GM18907 (cell line): ENCODE results near the gene ATP6V1F.
A peak's percentile ranks its signal among the peaks of the same experiment; 100 is the strongest.

Source experiments
- ATAC-seq: cut with Tn5 transposase; IDR thresholded peaks from one replicate; pipeline ENCODE4 v1.9.1; 2021; ENCODE audit warnings: mild to moderate bottlenecking, moderate library complexity; ENCODE audit not compliant: unreplicated experiment

The ATP6V1F gene

DNA sequence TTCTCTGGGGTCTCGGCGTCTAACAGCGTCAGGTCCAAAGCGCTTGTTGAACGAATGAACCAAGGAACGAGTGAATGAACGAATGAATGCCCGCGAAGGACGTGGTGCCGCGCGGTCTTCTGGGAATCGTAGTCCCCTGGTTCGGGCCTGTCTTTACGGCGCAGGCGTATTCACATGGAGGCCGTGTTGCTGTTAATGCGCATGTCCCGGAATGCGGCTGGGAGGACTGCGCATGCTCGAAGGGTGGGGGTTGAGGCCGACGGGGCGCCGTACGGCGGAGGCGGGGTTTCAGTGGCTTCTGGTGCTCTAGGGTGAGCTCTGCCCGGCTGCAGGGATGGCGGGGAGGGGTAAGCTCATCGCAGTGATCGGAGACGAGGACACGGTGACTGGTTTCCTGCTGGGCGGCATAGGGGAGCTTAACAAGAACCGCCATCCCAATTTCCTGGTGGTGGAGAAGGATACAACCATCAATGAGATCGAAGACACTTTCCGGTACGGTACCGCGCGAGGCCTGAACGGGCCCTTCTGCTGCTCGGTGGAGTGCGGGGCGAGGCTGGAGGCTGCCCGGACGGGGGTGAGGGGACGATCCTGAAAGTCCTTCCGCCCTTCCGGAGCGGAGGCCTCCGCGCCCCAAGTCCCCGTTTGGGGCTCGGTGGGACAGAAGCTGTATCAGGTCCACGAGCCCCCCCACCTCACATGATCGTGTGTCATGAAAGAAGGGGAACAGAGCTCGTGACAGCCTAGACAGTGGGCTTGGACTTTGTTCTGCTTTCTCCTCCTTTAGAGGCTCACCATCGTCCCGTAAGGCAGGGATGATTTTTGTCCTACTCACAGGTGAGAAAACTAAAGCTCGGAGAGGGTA is at the start of gene ATP6V1F:
ATP6V1F (plus strand) TSS at position 286 of the 862 bp plus-strand sequence; CDS start at position 335, 49 bp downstream.
- ATAC-seq, result peak; percentile 88

- ATAC-seq, result no peak
These were observed 48.2 kb upstream of the ATP6V1F start for GRCh38 chr7:128814499-128814898.

- no peak for ATAC-seq
These were observed 47.2 kb upstream of the ATP6V1F start for GRCh38 chr7:128815289-128815942.

GRCh38 chr7:128818694-128819093 is 44.0 kb upstream of the ATP6V1F start:
- no peak for ATAC-seq

DNA sequence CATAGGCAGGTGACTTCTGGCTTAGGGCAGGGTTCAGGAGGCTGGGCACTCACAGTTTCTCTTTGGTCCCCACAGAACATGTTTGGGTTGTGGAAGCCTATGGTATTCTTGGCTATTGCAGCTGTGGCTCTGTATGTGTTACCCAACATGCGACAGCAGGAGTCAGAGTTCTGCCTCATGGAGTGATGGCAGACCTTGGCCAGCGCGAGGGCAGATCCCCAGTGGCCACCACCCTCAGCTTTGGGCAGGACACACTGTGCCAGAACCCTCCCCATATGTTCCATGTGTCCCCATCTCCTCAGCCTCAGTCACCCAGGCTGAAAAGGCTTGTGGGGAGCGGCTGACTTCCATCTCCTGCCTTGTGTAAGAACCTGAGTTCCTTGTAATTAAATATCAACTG is 40.9 kb upstream of the ATP6V1F start:
- no peak for ATAC-seq

DNA sequence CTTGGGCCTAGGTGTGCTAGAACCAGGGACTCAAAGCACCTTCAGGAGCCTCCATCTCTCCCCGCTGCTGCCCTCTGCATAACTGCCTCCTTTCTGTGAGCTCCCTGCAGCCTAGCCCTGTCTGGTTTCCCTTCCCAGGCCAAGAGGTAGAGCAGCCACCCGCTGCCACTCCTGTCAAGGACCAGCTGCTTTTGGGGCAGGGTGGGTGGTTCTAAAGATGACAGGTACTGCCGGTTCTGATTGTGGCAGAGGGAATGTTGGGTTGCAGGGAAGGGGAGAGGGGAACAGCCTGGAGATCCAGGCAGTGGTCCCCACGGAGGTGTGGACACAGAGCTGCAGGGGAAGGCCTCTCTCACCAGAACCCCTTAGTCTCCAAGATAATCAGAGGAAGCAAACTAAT is 36.1 kb upstream of the ATP6V1F start:
- ATAC-seq, result no peak

DNA sequence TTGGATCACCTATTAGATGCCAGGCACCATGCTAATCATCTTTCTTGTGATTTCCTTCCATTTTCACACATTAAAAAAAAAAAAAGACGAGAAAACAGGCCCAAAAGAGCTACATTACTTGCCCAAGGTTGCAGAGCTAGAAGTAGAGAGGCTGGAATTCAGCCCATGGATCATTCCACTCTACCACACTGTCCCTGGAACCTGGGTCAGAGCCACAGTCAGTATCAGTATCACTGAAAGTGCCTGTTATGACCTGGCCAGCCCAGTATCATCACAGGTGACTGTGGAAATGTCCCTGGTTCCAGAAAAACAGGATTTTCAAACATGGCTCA is 35.8 kb upstream of the ATP6V1F start:
- no peak for ATAC-seq

GRCh38 chr7:128827248-128827958 is 35.3 kb upstream of the ATP6V1F start:
- ATAC-seq, result no peak

- ATAC-seq, result no peak
These were observed 34.5 kb upstream of the ATP6V1F start for GRCh38 chr7:128827971-128828711.

DNA sequence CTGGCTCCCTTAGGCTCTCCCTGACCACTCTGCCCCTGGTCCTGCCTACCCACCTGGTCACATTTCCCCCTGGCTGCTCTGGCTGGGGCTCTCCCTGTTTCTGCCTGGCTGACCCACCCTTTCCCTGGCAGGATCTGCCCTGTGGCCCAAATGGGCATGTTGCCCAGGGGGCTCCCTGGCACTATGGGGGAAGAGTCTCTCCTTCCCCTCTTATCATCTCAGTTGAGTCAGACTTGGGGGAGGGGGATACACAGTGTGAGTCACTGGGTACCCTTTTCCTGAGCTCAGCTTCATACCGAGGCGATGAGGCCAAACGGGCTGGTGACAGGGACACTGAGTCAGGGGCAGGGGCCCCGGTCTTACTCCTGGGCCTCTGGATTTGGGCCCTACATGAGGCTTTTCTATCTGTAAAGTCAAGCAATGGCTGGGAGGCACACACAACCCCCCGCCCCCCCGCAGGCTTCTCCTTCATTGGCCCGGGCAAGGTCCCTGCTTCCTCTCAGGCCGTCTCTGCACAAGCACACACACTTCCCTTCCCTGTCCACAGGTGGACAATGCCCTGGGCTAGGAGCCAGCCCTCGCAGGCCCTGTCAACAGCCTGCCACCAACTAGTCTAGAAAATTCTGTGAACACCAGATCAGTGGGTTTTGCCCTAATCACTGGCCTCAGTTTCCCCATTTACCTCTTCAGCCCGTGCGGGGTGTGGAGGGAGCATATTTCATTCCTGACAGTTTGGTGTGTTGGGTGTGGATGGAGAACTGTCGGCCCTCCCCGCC is 33.1 kb upstream of the ATP6V1F start:
- ATAC-seq, result no peak

- ATAC-seq, result no peak
These were observed 32.2 kb upstream of the ATP6V1F start, which contains the start of gene FLNC for GRCh38 chr7:128830231-128831177. Gene FLNC, plus strand, starts transcription at chr7:128830406. Its CDS starts 232 bp downstream, at chr7:128830638.

DNA sequence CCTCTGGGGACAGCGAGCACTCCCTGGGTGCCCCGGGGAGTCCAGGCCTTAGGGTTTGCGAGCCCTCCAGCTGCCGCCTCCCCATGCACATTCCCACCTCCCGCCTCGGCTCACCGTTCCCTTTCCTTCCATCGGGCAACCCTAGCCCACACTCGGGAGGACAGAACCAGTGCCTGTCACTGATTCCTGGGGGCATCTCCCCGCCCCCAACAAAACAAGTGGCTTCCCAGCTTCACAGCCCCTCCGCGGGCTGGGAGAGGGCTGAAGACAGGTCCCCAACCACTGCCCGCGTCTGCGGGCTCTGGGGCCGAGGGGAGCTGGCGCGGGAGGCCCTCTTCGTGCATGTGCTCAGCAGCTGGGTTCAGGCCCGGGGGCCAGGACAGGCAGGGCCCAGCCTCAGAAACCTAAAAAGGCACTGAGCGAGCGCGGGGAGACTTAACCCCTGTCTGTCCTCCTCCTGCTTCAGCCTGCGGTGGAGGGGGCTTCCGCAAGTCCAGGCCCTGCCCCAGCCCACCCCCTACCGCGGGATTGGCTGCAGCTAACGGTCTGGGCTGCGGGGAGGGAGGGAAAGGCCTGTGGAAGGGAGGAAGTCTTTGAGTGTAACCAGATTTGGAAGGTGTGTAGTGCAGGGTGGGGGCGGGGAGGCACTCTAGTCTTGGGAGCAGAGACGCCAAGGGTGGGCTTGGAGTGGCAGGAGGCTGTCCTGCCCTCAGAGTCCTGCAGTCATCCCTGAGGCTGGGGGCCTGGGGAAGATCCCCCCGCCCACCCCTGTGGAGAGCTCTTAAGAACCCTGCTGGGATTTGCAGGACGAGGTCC is 31.3 kb upstream of the ATP6V1F start:
- ATAC-seq, result no peak

DNA sequence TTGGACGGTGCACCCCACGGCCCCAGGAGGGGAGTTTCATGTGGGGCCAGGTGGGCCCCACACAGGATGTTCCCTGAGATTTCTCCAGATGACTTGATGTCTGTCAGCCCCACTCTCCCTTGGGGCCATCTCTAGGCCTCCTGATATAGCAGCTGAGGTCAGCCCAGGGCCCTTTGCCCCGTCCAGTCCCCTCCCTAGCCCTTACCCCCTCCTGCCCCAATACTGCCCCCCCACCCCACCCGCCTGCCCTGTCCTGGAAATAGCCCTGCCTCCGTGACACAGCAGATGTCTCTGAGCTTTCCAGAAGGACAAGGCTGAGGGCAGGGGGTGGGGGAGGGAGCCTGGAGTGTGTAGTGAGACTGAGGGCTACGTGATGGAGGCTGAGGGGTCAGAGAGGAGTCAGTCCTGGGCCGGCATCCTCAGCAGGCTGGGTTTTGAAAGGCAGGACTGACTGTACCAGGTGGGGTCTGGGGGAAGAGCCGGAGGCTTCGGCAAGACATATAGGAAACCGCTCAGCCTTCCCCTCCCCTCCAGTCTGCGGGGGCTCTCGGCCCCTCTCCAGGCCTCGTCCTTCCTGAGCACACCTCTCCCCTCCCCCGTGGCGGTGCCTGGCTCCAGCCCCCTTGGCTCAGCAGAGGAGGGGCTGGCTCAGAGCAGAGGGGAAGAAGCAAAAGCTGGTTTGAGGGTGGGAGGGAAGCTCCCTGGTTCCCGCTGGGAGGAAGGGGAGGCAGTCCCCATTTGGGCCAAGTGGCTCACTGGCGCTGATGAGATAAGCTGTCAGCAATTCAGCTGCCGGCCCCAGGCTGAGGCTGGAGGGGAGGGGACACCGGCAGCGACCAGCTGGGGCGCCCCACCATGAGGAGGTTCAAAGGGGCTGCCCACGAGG is 30.4 kb upstream of the ATP6V1F start:
- ATAC-seq, result no peak

GRCh38 chr7:128832880-128833147 is 29.8 kb upstream of the ATP6V1F start:
- no peak for ATAC-seq

- no peak for ATAC-seq
These were observed 29.3 kb upstream of the ATP6V1F start for GRCh38 chr7:128833148-128833945.

DNA sequence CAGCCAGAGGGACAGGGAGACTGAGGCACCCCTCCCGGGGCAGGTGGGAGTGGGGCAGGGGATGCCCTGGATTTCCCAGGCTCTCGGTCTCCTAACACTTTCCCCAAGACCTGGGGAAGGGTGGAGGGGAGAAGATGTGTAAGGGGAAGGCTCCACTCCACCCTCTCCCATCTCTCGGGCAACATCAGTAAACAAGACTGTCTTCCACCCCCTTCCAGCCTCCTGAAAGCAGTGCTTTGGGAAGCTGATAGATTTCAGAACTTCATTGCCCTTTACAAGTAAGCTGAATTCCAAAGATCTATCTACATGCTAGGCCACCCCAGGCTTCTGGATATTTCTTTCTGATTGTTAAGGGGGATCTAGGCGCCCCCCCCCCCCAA is 28.7 kb upstream of the ATP6V1F start:
- ATAC-seq, result no peak
